ENCODE measurements around the gene TAF11L4.
"Not testable (repeated sequence)": the region's sequence is repeated elsewhere in the genome, so short reads cannot be mapped to it uniquely, and the experiment has no call there.

TAF11L4 gene

GRCh38 chr5:17521501-17521900, at the start of gene TAF11L4:
Gene TAF11L4, plus strand, starts transcription at chr5:17521801.
- not testable (repeated sequence) for H3K4me1 ChIP-seq (ENCODE audit: control insufficient read depth, insufficient read depth, low read length); H3K9me3 ChIP-seq (ENCODE audit: control insufficient read depth, insufficient read depth, low read depth, low read length); H3K27me3 ChIP-seq (ENCODE audit: control insufficient read depth, insufficient read depth, low read length); H3K36me3 ChIP-seq (ENCODE audit: control insufficient read depth, insufficient read depth, low read length); H3K4me3 ChIP-seq (ENCODE audit: low read depth, low read length); H3K9ac ChIP-seq (ENCODE audit: low read length); H3K27ac ChIP-seq (ENCODE audit: low read depth, low read length)

- H3K9ac ChIP-seq (ENCODE audit: low read length), result not testable (repeated sequence)
Measured at GRCh38 chr5:17475064-17475463, 46.5 kb upstream of the TAF11L4 start.

GRCh38 chr5:17477043-17477442, 44.6 kb upstream of the TAF11L4 start:
- Histone ChIP-seq H3K27ac (ENCODE audit: low read depth, low read length) (no peak overlapping the region), H3K9ac (ENCODE audit: low read length) (no peak overlapping the region), H3K36me3 (ENCODE audit: control insufficient read depth, insufficient read depth, low read length) (no peaks in the 10 kb centered on the region), H3K9me3 (ENCODE audit: control insufficient read depth, insufficient read depth, low read depth, low read length) (no peaks in the 10 kb centered on the region), H3K27me3 (ENCODE audit: control insufficient read depth, insufficient read depth, low read length) (no peaks in the 10 kb centered on the region), H3K4me1 (ENCODE audit: control insufficient read depth, insufficient read depth, low read length) (peaks cover 2% of the 10 kb centered on the region; the same call in 1 of the 2 replicates), H3K4me3 (ENCODE audit: low read depth, low read length) (no peak overlapping the region)

More at GRCh38 chr5:17475064-17475463, 46.5 kb upstream of the TAF11L4 start:
- not testable (repeated sequence) for H3K27ac ChIP-seq (ENCODE audit: low read depth, low read length); H3K4me1 ChIP-seq (ENCODE audit: control insufficient read depth, insufficient read depth, low read length); H3K4me3 ChIP-seq (ENCODE audit: low read depth, low read length); H3K36me3 ChIP-seq (ENCODE audit: control insufficient read depth, insufficient read depth, low read length); H3K27me3 ChIP-seq (ENCODE audit: control insufficient read depth, insufficient read depth, low read length); H3K9me3 ChIP-seq (ENCODE audit: control insufficient read depth, insufficient read depth, low read depth, low read length)

- no peak overlapping the region for H3K9ac ChIP-seq (ENCODE audit: low read length)
- no peaks in the 10 kb centered on the region for H3K27me3 ChIP-seq (ENCODE audit: control insufficient read depth, insufficient read depth, low read length)
- no peak overlapping the region for H3K27ac ChIP-seq (ENCODE audit: low read depth, low read length)
- peaks cover 2% of the 10 kb centered on the region; the same call in 1 of the 2 replicates for H3K4me1 ChIP-seq (ENCODE audit: control insufficient read depth, insufficient read depth, low read length)
- no peak overlapping the region for H3K4me3 ChIP-seq (ENCODE audit: low read depth, low read length)
- H3K9me3 ChIP-seq (ENCODE audit: control insufficient read depth, insufficient read depth, low read depth, low read length), result no peaks in the 10 kb centered on the region
- H3K36me3 ChIP-seq (ENCODE audit: control insufficient read depth, insufficient read depth, low read length), result no peaks in the 10 kb centered on the region
Measured at GRCh38 chr5:17477573-17478265, 43.9 kb upstream of the TAF11L4 start.

- no peak overlapping the region for H3K4me3 ChIP-seq (ENCODE audit: low read depth, low read length)
- H3K9me3 ChIP-seq (ENCODE audit: control insufficient read depth, insufficient read depth, low read depth, low read length), result no peaks in the 10 kb centered on the region
- no peak overlapping the region for H3K9ac ChIP-seq (ENCODE audit: low read length)
- H3K4me1 ChIP-seq (ENCODE audit: control insufficient read depth, insufficient read depth, low read length), result peaks cover 2% of the 10 kb centered on the region; the same call in 1 of the 2 replicates
- no peak overlapping the region for H3K27ac ChIP-seq (ENCODE audit: low read depth, low read length)
- H3K36me3 ChIP-seq (ENCODE audit: control insufficient read depth, insufficient read depth, low read length), result no peaks in the 10 kb centered on the region
- no peaks in the 10 kb centered on the region for H3K27me3 ChIP-seq (ENCODE audit: control insufficient read depth, insufficient read depth, low read length)
Measured at GRCh38 chr5:17481378-17481777, 40.2 kb upstream of the TAF11L4 start.

- Histone ChIP-seq H3K4me3 (ENCODE audit: low read depth, low read length) (no peak overlapping the region), H3K27ac (ENCODE audit: low read depth, low read length) (no peak overlapping the region), H3K9ac (ENCODE audit: low read length) (no peak overlapping the region), H3K36me3 (ENCODE audit: control insufficient read depth, insufficient read depth, low read length) (no peaks in the 10 kb centered on the region), H3K27me3 (ENCODE audit: control insufficient read depth, insufficient read depth, low read length) (no peaks in the 10 kb centered on the region), H3K9me3 (ENCODE audit: control insufficient read depth, insufficient read depth, low read depth, low read length) (no peaks in the 10 kb centered on the region), H3K4me1 (ENCODE audit: control insufficient read depth, insufficient read depth, low read length) (peaks cover 2% of the 10 kb centered on the region; the same call in 1 of the 2 replicates)
Measured at GRCh38 chr5:17482790-17483189, 38.8 kb upstream of the TAF11L4 start.

GRCh38 chr5:17486464-17487173, 35.0 kb upstream of the TAF11L4 start:
- H3K9me3 ChIP-seq (ENCODE audit: control insufficient read depth, insufficient read depth, low read depth, low read length); H3K27ac ChIP-seq (ENCODE audit: low read depth, low read length); H3K4me3 ChIP-seq (ENCODE audit: low read depth, low read length); H3K4me1 ChIP-seq (ENCODE audit: control insufficient read depth, insufficient read depth, low read length); H3K9ac ChIP-seq (ENCODE audit: low read length); H3K27me3 ChIP-seq (ENCODE audit: control insufficient read depth, insufficient read depth, low read length); H3K36me3 ChIP-seq (ENCODE audit: control insufficient read depth, insufficient read depth, low read length): not testable (repeated sequence)

- H3K4me3 ChIP-seq (ENCODE audit: low read depth, low read length), result no peak overlapping the region
- H3K36me3 ChIP-seq (ENCODE audit: control insufficient read depth, insufficient read depth, low read length), result no peaks in the 10 kb centered on the region
- H3K4me1 ChIP-seq (ENCODE audit: control insufficient read depth, insufficient read depth, low read length), result no peaks in the 10 kb centered on the region
- no peak overlapping the region for H3K27ac ChIP-seq (ENCODE audit: low read depth, low read length)
- H3K9me3 ChIP-seq (ENCODE audit: control insufficient read depth, insufficient read depth, low read depth, low read length), result no peaks in the 10 kb centered on the region
- H3K9ac ChIP-seq (ENCODE audit: low read length), result no peak overlapping the region
- H3K27me3 ChIP-seq (ENCODE audit: control insufficient read depth, insufficient read depth, low read length), result no peaks in the 10 kb centered on the region
Measured at GRCh38 chr5:17487174-17487512, 34.5 kb upstream of the TAF11L4 start.

- not testable (repeated sequence) for H3K4me3 ChIP-seq (ENCODE audit: low read depth, low read length); H3K36me3 ChIP-seq (ENCODE audit: control insufficient read depth, insufficient read depth, low read length); H3K9me3 ChIP-seq (ENCODE audit: control insufficient read depth, insufficient read depth, low read depth, low read length); H3K4me1 ChIP-seq (ENCODE audit: control insufficient read depth, insufficient read depth, low read length); H3K27ac ChIP-seq (ENCODE audit: low read depth, low read length); H3K27me3 ChIP-seq (ENCODE audit: control insufficient read depth, insufficient read depth, low read length); H3K9ac ChIP-seq (ENCODE audit: low read length)
Measured at GRCh38 chr5:17491257-17491656, 30.3 kb upstream of the TAF11L4 start.

GRCh38 chr5:17492770-17493169, 28.8 kb upstream of the TAF11L4 start:
- peaks cover 4% of the 10 kb centered on the region; the same call in 1 of the 2 replicates for H3K9me3 ChIP-seq (ENCODE audit: control insufficient read depth, insufficient read depth, low read depth, low read length)
- H3K4me1 ChIP-seq (ENCODE audit: control insufficient read depth, insufficient read depth, low read length), result no peaks in the 10 kb centered on the region
- no peaks in the 10 kb centered on the region for H3K27me3 ChIP-seq (ENCODE audit: control insufficient read depth, insufficient read depth, low read length)
- no peaks in the 10 kb centered on the region for H3K36me3 ChIP-seq (ENCODE audit: control insufficient read depth, insufficient read depth, low read length)
- H3K27ac ChIP-seq (ENCODE audit: low read depth, low read length), result no peak overlapping the region
- no peak overlapping the region for H3K9ac ChIP-seq (ENCODE audit: low read length)
- H3K4me3 ChIP-seq (ENCODE audit: low read depth, low read length), result no peak overlapping the region

GRCh38 chr5:17497446-17497845, 24.2 kb upstream of the TAF11L4 start:
- Histone ChIP-seq H3K4me1 (ENCODE audit: control insufficient read depth, insufficient read depth, low read length) (no peaks in the 10 kb centered on the region), H3K36me3 (ENCODE audit: control insufficient read depth, insufficient read depth, low read length) (no peaks in the 10 kb centered on the region), H3K9ac (ENCODE audit: low read length) (no peak overlapping the region), H3K4me3 (ENCODE audit: low read depth, low read length) (no peak overlapping the region), H3K27me3 (ENCODE audit: control insufficient read depth, insufficient read depth, low read length) (no peaks in the 10 kb centered on the region), H3K27ac (ENCODE audit: low read depth, low read length) (no peak overlapping the region), H3K9me3 (ENCODE audit: control insufficient read depth, insufficient read depth, low read depth, low read length) (peaks cover 4% of the 10 kb centered on the region; the same call in 1 of the 2 replicates)
